PC-9 (cell line): ENCODE data around the gene UGT1A10.

Source experiments
- CTCF ChIP-seq: fragments of 200-600 bp; sonication (generic); conservative IDR thresholded peaks from 2 replicates; pipeline ENCODE4 v1.6.1; 2017; ENCODE audit warnings: mixed run types, antibody characterized with exemption, mild to moderate bottlenecking, moderate library complexity
- EZH2 ChIP-seq: fragments of 200-600 bp; sonication (generic); IDR thresholded peaks from 2 replicates; pipeline ENCODE4 v1.8.0; 2017; ENCODE audit warnings: antibody characterized with exemption, low read depth

GRCh38 chr2:233814056-233814835 is 178.0 kb downstream of the UGT1A10 start:
- TF ChIP-seq CTCF, result no peak
- TF ChIP-seq EZH2, result no peak
